Loucy (cell line): Measurements from ENCODE around the gene ASPG.

ENCODE experiments used
- EZH2phosphoT487 ChIP-seq: fragments of 200-600 bp; IDR thresholded peaks from 2 replicates; pipeline ENCODE4 v1.6.1; 2018; ENCODE audit warnings: antibody characterized with exemption, mild to moderate bottlenecking, moderate library complexity, borderline replicate concordance
- TF ChIP-seq, protein P1 (sequence below): fragments of 200-600 bp; sonication (generic); conservative IDR thresholded peaks from 2 replicates; pipeline ENCODE4 v1.5.1; 2014; ENCODE audit warnings: mild to moderate bottlenecking, antibody characterized with exemption, low read length

- TF ChIP-seq, protein P1, sequence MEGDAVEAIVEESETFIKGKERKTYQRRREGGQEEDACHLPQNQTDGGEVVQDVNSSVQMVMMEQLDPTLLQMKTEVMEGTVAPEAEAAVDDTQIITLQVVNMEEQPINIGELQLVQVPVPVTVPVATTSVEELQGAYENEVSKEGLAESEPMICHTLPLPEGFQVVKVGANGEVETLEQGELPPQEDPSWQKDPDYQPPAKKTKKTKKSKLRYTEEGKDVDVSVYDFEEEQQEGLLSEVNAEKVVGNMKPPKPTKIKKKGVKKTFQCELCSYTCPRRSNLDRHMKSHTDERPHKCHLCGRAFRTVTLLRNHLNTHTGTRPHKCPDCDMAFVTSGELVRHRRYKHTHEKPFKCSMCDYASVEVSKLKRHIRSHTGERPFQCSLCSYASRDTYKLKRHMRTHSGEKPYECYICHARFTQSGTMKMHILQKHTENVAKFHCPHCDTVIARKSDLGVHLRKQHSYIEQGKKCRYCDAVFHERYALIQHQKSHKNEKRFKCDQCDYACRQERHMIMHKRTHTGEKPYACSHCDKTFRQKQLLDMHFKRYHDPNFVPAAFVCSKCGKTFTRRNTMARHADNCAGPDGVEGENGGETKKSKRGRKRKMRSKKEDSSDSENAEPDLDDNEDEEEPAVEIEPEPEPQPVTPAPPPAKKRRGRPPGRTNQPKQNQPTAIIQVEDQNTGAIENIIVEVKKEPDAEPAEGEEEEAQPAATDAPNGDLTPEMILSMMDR: peak; percentile 100
- TF ChIP-seq EZH2phosphoT487: no peak
These were observed 7.5 kb upstream of the ASPG start for GRCh38 chr14:104078031-104078455.
